Right forelimb (tissue), 1 donor: Measurements from ENCODE around the gene HAND2.

Experiments used
- DNase-seq: peaks from one replicate; pipeline ENCODE4 v3.0.0-alpha.2; 2018

The HAND2 gene

GRCh38 chr4:173501592-173502150 lies 28.4 kb downstream of the HAND2 start:
- no peak for DNase-seq

DNA sequence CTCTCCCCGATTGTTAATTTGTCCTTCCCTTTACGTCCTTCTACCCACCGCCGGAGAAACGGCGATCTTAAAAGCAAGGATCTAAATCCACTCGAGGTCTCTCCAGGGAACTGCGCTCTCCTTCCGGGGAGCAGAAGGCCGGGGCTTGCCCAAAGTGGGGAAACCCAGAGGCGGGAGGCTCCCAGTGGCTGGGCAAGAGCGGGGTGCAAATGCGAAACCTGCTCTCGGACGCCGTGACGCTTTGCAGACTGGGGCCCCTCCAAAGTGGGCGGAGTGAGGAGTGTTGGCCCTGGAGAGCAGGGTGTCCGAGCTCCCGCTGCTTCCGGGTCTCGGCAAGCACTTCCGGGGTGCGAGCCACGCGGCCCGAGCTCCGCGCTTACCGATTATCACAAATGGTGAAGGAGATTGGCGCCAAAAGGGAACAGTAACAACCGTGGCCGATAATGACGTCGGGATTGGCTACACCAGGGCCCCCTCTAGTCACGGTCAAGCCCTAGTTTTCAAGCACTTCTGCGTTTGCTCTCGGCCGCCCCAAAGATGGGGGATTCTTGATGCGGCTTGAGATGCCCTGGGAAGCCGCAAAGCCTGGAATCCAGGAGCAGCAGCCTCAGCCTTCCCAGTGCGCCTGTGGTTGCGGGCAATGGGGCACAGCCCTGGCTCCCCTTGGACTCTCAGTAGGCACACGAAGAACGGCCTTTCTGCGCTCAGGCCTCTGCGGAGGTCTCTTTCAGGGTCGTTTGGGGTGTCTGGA lies 29.0 kb downstream of the HAND2 start:
- DNase-seq: no peak

DNA sequence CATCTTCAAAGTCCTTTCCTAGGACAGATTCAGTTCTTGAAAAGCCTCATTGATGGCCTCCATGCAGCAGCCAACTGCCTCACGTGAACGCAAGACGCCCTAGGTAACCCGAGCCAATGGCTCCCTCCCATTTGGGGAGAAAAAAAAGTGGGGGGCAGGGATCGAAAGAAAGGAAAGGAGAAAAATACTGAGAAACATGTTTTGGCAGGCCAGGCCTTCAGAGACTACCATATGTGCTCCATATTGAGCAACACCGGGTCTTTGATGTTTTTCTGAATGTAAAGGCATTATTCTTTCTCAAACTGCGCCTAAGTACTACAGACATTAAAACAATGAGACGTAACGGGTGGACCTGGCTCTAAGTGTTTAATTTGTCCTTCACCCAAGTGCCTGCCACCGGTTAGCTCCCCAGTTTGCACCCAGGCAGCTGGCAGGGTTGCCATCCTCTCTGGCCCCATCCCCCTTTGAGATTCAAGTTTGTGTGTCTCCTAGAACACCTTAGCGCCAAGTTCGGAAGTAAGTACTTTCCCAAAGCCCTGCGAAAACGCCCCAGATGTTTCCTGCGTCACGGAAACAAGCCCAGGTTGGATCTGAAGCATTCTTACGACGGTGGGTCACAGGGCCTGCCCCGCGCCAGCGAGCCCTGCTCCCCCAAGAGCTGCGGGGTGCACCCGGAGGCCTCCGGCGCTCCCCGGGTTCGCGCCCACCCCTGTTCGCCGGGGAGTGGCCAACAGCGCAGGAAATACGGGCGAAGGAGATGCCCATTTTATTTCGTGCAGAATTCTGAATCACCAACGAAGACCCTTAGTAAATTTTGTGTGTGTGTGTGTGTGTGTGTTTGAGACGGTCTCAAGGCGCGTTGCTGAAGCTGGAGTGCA lies 30.1 kb downstream of the HAND2 start:
- no peak for DNase-seq

GRCh38 chr4:173498771-173499170 lies 31.3 kb downstream of the HAND2 start:
- DNase-seq: no peak

DNA sequence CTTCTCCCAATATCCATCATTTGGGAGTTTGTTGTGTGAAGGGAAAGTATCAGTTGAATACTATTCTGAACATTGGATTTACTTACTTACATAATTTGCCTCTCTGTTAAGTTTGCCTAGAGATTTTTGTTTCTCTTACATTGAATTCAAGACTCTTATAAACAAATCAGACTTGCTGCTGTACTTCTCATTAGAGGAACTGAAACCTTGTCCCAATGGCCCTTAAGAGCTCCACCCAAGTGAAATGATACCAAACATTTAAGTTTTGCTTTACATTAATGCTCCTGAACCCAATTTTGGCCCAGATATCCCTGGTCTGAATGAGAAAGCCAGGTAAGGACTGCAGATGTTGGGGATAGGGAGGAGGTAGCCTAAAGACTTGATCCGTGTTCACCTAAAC lies 32.0 kb downstream of the HAND2 start:
- no peak for DNase-seq

- DNase-seq: no peak
Measured at GRCh38 chr4:173494013-173494970, 35.7 kb downstream of the HAND2 start.

DNA sequence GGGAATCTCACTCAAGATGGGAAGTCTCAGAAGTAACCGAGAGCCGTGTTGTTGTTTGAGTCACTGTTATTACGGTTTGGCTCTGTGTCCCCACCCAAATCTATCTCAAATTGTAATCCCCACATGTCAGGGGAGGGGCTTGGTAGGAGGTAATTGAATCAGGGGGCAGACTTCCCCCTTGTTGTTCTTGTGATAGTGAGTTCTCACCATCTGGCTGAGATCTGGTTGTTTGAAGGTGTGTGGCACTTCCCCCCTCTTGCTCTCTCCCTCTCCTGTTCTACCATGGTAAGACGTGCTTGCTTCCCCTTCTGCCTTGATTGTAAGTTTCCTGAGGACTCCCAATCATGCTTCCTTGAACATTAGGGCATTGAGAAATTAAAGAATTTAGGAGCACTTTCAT lies 37.0 kb downstream of the HAND2 start:
- no peak for DNase-seq

- DNase-seq: no peak
Measured at GRCh38 chr4:173492315-173492714, 37.7 kb downstream of the HAND2 start.

- DNase-seq: no peak
Measured at GRCh38 chr4:173490817-173491528, 39.1 kb downstream of the HAND2 start.

DNA sequence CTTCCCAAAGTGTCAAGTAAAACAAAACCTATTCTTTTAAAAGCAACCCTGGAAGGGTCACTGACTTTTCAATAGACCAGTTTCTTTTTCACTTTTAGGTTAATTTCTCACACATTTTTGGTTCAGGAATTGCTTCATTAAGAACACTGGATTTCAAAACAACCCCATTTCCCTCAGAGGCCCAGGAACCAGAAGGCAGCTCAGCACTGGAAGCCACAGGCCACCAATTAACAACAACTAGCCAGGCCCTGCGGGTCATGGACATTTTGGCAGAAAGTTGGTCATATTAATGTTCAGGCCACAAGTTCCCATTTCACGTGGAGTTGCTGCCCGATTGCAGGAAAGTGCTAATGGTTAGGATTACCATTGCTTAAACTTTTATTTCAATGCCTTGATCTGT lies 39.8 kb downstream of the HAND2 start:
- no peak for DNase-seq

- DNase-seq: no peak
Measured at GRCh38 chr4:173489514-173489913, 40.5 kb downstream of the HAND2 start.

DNA sequence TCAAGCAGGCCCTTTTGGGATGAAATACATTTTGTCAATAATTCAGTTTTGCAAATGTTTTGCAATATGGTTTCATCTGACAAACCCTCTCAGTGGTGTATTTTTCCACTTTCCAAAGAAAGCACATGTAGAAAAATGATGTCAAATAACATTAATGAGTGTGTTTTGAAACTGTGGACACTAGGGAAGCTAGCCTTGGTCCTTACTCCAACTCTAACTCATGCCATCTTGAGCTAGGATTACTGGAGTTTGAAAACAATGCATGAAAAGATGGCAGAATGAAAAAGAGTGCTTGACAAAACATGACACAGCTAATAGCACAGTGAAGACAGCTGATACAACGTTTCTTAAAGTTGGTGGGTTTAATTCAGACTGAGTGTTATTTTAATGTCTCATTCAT lies 41.4 kb downstream of the HAND2 start:
- DNase-seq: no peak

DNA sequence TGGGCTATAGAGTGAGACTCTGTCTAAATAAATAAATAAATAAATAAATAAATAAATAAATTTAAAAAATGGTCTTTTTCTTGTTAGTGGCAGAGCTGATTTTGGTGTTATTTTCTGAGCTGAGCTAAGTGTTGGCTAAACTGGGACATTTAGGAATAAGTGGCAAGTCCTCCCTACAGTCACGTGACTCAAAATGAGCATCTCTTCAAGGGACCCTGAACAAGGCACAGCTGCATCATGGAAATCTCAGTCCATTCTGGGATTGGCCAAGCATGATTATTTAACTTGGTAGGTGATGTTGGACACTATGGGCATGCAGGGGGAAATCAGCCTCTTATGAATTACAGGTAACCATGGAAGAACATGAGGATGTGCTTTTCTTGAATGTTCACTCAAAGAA lies 42.0 kb downstream of the HAND2 start:
- DNase-seq: no peak

- no peak for DNase-seq
Measured at GRCh38 chr4:173486714-173487392, 43.2 kb downstream of the HAND2 start.

- DNase-seq: no peak
Measured at GRCh38 chr4:173485164-173485563, 44.9 kb downstream of the HAND2 start.

- no peak for DNase-seq
Measured at GRCh38 chr4:173482330-173482931, 47.6 kb downstream of the HAND2 start.

DNA sequence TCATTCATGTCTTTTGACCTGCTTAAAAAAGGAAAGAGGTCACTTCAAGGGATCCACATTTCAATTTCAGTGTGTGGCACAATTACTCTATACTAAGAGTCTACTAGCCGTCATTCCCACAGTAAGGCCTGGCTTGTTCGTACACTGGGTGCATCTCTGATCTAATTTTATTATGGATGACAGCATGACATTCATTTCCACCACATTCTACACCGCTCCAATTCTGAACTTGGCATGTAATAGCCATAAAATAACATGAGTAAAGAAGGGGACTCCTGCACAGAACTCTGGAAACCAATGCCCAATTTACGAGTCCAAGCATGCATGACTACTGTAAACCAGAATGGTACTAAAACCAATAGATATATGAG lies 51.1 kb downstream of the HAND2 start:
- DNase-seq: no peak

DNA sequence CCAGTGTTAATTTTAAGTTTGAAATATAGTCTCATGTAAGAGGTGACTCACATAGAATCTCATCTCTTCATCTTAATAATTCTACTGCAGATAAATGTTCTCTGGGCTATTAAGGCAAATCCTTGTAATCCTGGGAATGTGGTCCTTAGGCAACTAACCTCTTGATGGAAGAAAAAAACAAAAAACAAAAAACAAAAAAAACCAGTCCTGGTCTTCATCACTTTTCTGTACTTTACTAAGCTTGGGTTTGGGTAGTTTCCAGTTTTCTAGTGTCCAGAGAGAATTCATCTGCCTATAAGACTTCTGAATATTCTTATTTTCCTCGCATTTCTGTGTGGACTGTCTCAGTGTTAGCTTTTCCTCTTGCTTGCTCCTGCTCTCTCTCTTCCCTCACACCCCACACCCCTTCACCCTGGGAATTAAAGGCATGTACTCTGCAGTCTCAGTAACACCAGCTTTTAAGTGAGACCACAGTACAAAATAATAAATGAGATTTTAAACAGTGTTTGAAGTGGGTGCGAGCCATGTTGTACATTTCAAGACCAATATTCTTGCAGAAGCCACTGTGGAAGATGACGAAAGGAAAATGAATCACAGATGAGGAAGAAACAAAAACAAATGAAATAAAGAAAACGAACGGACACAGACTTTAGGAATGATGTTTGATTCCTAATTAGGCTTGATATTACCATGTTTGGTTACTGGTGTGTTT lies 51.7 kb downstream of the HAND2 start:
- DNase-seq: no peak

GRCh38 chr4:173477016-173477415 lies 53.0 kb downstream of the HAND2 start:
- no peak for DNase-seq
